Activated naive CD4-positive, alpha-beta T cell treated with anti-CD3 and anti-CD28 coated beads, Interleukin-2, amount 10 ng/mL, durations not matched to agents 7 days and 5 days (primary cell): ENCODE measurements around the gene FBXW12.

ENCODE experiments used
- CTCF ChIA-PET: fragments of 350-600 bp; sonication (Branson Sonifier 250); formaldehyde crosslinking; loops from one replicate; lab custom pipeline; 2021; ENCODE audit warnings: antibody characterized with exemption; lab: Charles Lee
- DNase-seq: peaks from one replicate; pipeline ENCODE4 v3.0.0-alpha.2; 2020
- H3K27ac Mint-ChIP-seq: one replicate; pipeline ENCODE4 v1.8.0; 2021; ENCODE audit warnings: mild to moderate bottlenecking, moderate library complexity, mixed read lengths
- H3K27me3 Mint-ChIP-seq: one replicate; pipeline ENCODE4 v1.8.0; 2021; ENCODE audit warnings: mild to moderate bottlenecking, mixed read lengths
- H3K36me3 Mint-ChIP-seq: one replicate; pipeline ENCODE4 v1.8.0; 2021; ENCODE audit warnings: mixed read lengths
- H3K4me1 Mint-ChIP-seq: one replicate; pipeline ENCODE4 v1.8.0; 2021; ENCODE audit warnings: mixed read lengths
- H3K4me3 Mint-ChIP-seq: one replicate; pipeline ENCODE4 v1.8.0; 2021; ENCODE audit warnings: mild to moderate bottlenecking, moderate library complexity, mixed read lengths
- H3K9me3 Mint-ChIP-seq: one replicate; pipeline ENCODE4 v1.8.0; 2021; ENCODE audit warnings: mixed read lengths

FBXW12 gene

GRCh38 chr3:48426401-48426909, 54.4 kb downstream of the FBXW12 start:
- CTCF ChIA-PET: interaction anchor here (1.2 to 5.1 kb wide), 3 partner anchors 8 to 17 kb away, joined by 4 to 40 read pairs (median 6); no protein-coding TSS in a partner anchor
- Mint-ChIP-seq H3K36me3 (peaks cover 6% of the 10 kb centered on the region), H3K4me1 (peaks cover 17% of the 10 kb centered on the region), H3K9me3 (no peaks in the 10 kb centered on the region), H3K4me3 (no peak overlapping the region), H3K27me3 (peaks cover 49% of the 10 kb centered on the region), H3K27ac (no peak overlapping the region)
- DNase-seq: no peak

- Mint-ChIP-seq H3K27me3 (peaks cover 49% of the 10 kb centered on the region), H3K36me3 (peaks cover 11% of the 10 kb centered on the region), H3K9me3 (no peaks in the 10 kb centered on the region), H3K4me3 (peak overlapping the region; percentile 4), H3K27ac (no peak overlapping the region), H3K4me1 (peaks cover 13% of the 10 kb centered on the region)
- CTCF ChIA-PET: interaction anchor here (1.9 to 5.1 kb wide), 2 partner anchors 9 to 18 kb away, joined by 6 to 40 read pairs; no protein-coding TSS in a partner anchor
- DNase-seq: no peak
Observed at GRCh38 chr3:48426944-48427629, 55.1 kb downstream of the FBXW12 start.

GRCh38 chr3:48427630-48427962, 55.6 kb downstream of the FBXW12 start:
- CTCF ChIA-PET: no interaction called here
- H3K4me1 Mint-ChIP-seq: peaks cover 13% of the 10 kb centered on the region
- DNase-seq: no peak
- H3K27me3 Mint-ChIP-seq: peaks cover 49% of the 10 kb centered on the region
- no peaks in the 10 kb centered on the region for H3K9me3 Mint-ChIP-seq
- H3K4me3 Mint-ChIP-seq: peak overlapping the region; percentile 46
- peaks cover 11% of the 10 kb centered on the region for H3K36me3 Mint-ChIP-seq
- no peak overlapping the region for H3K27ac Mint-ChIP-seq

GRCh38 chr3:48428088-48428571, 56.1 kb downstream of the FBXW12 start:
- peak overlapping the region; percentile 46 for H3K4me3 Mint-ChIP-seq
- DNase-seq: no peak
- peaks cover 11% of the 10 kb centered on the region for H3K36me3 Mint-ChIP-seq
- H3K9me3 Mint-ChIP-seq: no peaks in the 10 kb centered on the region
- H3K27me3 Mint-ChIP-seq: peaks cover 45% of the 10 kb centered on the region
- H3K4me1 Mint-ChIP-seq: peaks cover 13% of the 10 kb centered on the region
- no peak overlapping the region for H3K27ac Mint-ChIP-seq
- CTCF ChIA-PET: no interaction called here

- Mint-ChIP-seq H3K4me3 (peak overlapping the region; percentile 52), H3K36me3 (peaks cover 11% of the 10 kb centered on the region), H3K27me3 (peaks cover 44% of the 10 kb centered on the region), H3K27ac (no peak overlapping the region), H3K4me1 (peaks cover 13% of the 10 kb centered on the region), H3K9me3 (no peaks in the 10 kb centered on the region)
- no peak for DNase-seq
- CTCF ChIA-PET: no interaction called here
Observed at GRCh38 chr3:48428572-48429316, 56.7 kb downstream of the FBXW12 start.

GRCh38 chr3:48429317-48429959, 57.4 kb downstream of the FBXW12 start:
- Mint-ChIP-seq H3K9me3 (no peaks in the 10 kb centered on the region), H3K4me3 (peak overlapping the region; percentile 74), H3K27ac (no peak overlapping the region), H3K27me3 (peaks cover 42% of the 10 kb centered on the region), H3K36me3 (peaks cover 11% of the 10 kb centered on the region), H3K4me1 (peaks cover 19% of the 10 kb centered on the region)
- CTCF ChIA-PET: interaction anchor here (0.9 kb wide), 2 partner anchors 10 to 28 kb away, joined by 4 to 5 read pairs; partner anchors contain the start of gene CCDC51
- peak; percentile 74 for DNase-seq

- peaks cover 24% of the 10 kb centered on the region for H3K4me1 Mint-ChIP-seq
- no peak within 1 kb of the TSS for H3K27ac Mint-ChIP-seq
- DNase-seq: peak; percentile 45
- peaks cover 36% of the 10 kb centered on the region for H3K27me3 Mint-ChIP-seq
- peak within 1 kb of the TSS; percentile 74 for H3K4me3 Mint-ChIP-seq
- no peaks in the 10 kb centered on the region for H3K9me3 Mint-ChIP-seq
- H3K36me3 Mint-ChIP-seq: peaks cover 12% of the 10 kb centered on the region
- CTCF ChIA-PET: interaction anchor here (0.9 to 7.7 kb wide), 3 partner anchors 9 to 29 kb away, joined by 4 to 170 read pairs (median 5); partner anchors contain the start of gene CCDC51
Observed at GRCh38 chr3:48429960-48430707, 58.1 kb downstream of the FBXW12 start, which contains the start of gene PLXNB1. Gene PLXNB1, minus strand, starts transcription at chr3:48430086. Its CDS starts 5,475 bp downstream, at chr3:48424611.

GRCh38 chr3:48430708-48431101, 58.7 kb downstream of the FBXW12 start:
- Mint-ChIP-seq H3K27ac (no peak overlapping the region), H3K4me3 (peak overlapping the region; percentile 74), H3K36me3 (peaks cover 12% of the 10 kb centered on the region), H3K4me1 (peaks cover 24% of the 10 kb centered on the region), H3K9me3 (no peaks in the 10 kb centered on the region), H3K27me3 (peaks cover 36% of the 10 kb centered on the region)
- CTCF ChIA-PET: interaction anchor here (0.9 to 7.7 kb wide), 2 partner anchors 9 to 29 kb away, joined by 4 to 170 read pairs; partner anchors contain the start of gene CCDC51
- DNase-seq: peak; percentile 17

GRCh38 chr3:48431224-48432029, 59.4 kb downstream of the FBXW12 start:
- Mint-ChIP-seq H3K4me1 (peaks cover 24% of the 10 kb centered on the region), H3K36me3 (peaks cover 12% of the 10 kb centered on the region), H3K4me3 (peak overlapping the region; percentile 74), H3K27ac (no peak overlapping the region), H3K27me3 (peaks cover 36% of the 10 kb centered on the region), H3K9me3 (no peaks in the 10 kb centered on the region)
- peak; percentile 19 for DNase-seq
- CTCF ChIA-PET: interaction anchor here (1.0 to 7.7 kb wide), 5 partner anchors 11 to 117 kb away, joined by 3 to 170 read pairs (median 12); no protein-coding TSS in a partner anchor

GRCh38 chr3:48432411-48433371, 60.7 kb downstream of the FBXW12 start:
- CTCF ChIA-PET: interaction anchor here (0.9 to 7.7 kb wide), 13 partner anchors 9 to 614 kb away, joined by 3 to 170 read pairs (median 4); no protein-coding TSS in a partner anchor
- Mint-ChIP-seq H3K27me3 (peaks cover 25% of the 10 kb centered on the region), H3K36me3 (peaks cover 12% of the 10 kb centered on the region), H3K4me3 (no peak overlapping the region), H3K27ac (no peak overlapping the region), H3K4me1 (peaks cover 27% of the 10 kb centered on the region), H3K9me3 (no peaks in the 10 kb centered on the region)
- peak; percentile 33 for DNase-seq

- Mint-ChIP-seq H3K27ac (no peak overlapping the region), H3K4me1 (peaks cover 34% of the 10 kb centered on the region), H3K27me3 (peaks cover 16% of the 10 kb centered on the region), H3K4me3 (no peak overlapping the region), H3K9me3 (no peaks in the 10 kb centered on the region), H3K36me3 (peaks cover 12% of the 10 kb centered on the region)
- DNase-seq: peak; percentile 15
- CTCF ChIA-PET: interaction anchor here (0.6 to 7.9 kb wide), 18 partner anchors 8 to 240 kb away, joined by 3 to 170 read pairs (median 4); partner anchors contain the start of gene ATRIP
Observed at GRCh38 chr3:48433472-48434118, 61.6 kb downstream of the FBXW12 start.
